Tibial nerve (tissue), 4 donors: Measurements from ENCODE around the gene ROM1. TPM values are rescaled to one million over a fixed set of nuclear protein-coding genes. Genes with fewer than 3 reads are reported as not detected.

Source experiments
- DNase-seq, 2 donors: peaks; one replicate each; pipeline ENCODE4 v3.0.0-alpha.2; 2019; ENCODE audit warnings: low spot score in 2 of 2
- H3K27ac ChIP-seq, 4 donors: fragments of 200-600 bp; sonication (generic) in 3 of 4; one replicate each; pipeline ENCODE4 v1.5.1; 2017 to 2019; ENCODE audit warnings: mild to moderate bottlenecking in 1 of 4
- H3K27me3 ChIP-seq, 2 donors: fragments of 200-600 bp; sonication (generic) in 1 of 2; one replicate each; pipeline versions ENCODE4 v1.5.1 to v1.6.0; 2017 to 2019
- H3K36me3 ChIP-seq, 3 donors: fragments of 200-600 bp; sonication (generic); one replicate each; pipeline ENCODE4 v1.5.1; 2018 to 2019
- H3K4me1 ChIP-seq, 4 donors: fragments of 200-600 bp; sonication (generic) in 3 of 4; one replicate each; pipeline ENCODE4 v1.5.1; 2017 to 2019
- H3K4me3 ChIP-seq, 4 donors: fragments of 200-600 bp; sonication (generic) in 3 of 4; one replicate each; pipeline ENCODE4 v1.5.1; 2017 to 2019; ENCODE audit warnings: mild to moderate bottlenecking in 1 of 4, moderate library complexity in 1 of 4
- H3K9me3 ChIP-seq, 4 donors: fragments of 200-600 bp; sonication (generic) in 3 of 4; one replicate each; pipeline ENCODE4 v1.5.1; 2017 to 2019
- CTCF ChIP-seq, 5 experiments: fragments of 200-600 bp in 3 of 5; fragments of 450-650 bp in 2 of 5; sonication (generic) in 3 of 5; IDR thresholded peaks; one replicate each; pipeline ENCODE4 v1.5.1; 2016 to 2019; ENCODE audit warnings: antibody characterized with exemption in 5 of 5, mild to moderate bottlenecking in 3 of 5, moderate library complexity in 2 of 5
- EP300 ChIP-seq, 2 donors: sonication (generic); formaldehyde crosslinking; IDR thresholded peaks; one replicate each; pipeline ENCODE4 v1.6.1; 2017; ENCODE audit warnings: antibody characterized with exemption in 2 of 2, mild to moderate bottlenecking in 1 of 2
- POLR2A ChIP-seq, 2 donors: fragments of 450-650 bp; IDR thresholded peaks; one replicate each; pipeline ENCODE4 v1.6.1; 2017; ENCODE audit warnings: antibody characterized with exemption in 2 of 2, mild to moderate bottlenecking in 2 of 2, moderate library complexity in 2 of 2
- WGBS, 2 donors: methylation state at CpG; one replicate each; pipeline ENCODE4 v1.1.5; 2018; 5-methylcytosine and 5-hydroxymethylcytosine counted together
- total RNA-seq, 4 donors: library from RNA; depleted of rRNA; stranded (reverse); fragments of >200 nt; gene quantifications; one replicate each; pipeline ENCODE4 v1.1.0, GENCODE V29; 2016

ROM1 gene
- total RNA-seq, 4 donors from 2014 or later: 9.3 to 13.8 (median 11.2) TPM

GRCh38 chr11:62591448-62592145 lies 21.5 kb upstream of the ROM1 start, which contains the start of gene TUT1:
Gene TUT1 (minus strand): TSS chr11:62591523. CDS start chr11:62591485, 38 bp downstream.
- WGBS, 2 donors: 0 to 1% methylated on average over 51 to 53 of the region's 58 CpGs
- TF ChIP-seq EP300 (IDR thresholded peaks at IDR 0.05): peak; percentile 73 to 98
- peak; percentile 66 to 96 for TF ChIP-seq POLR2A (IDR thresholded peaks at IDR 0.05)
- peak in 1 of 5 experiments; percentile 41 for TF ChIP-seq CTCF (IDR thresholded peaks at IDR 0.05)
- H3K4me3 ChIP-seq: peak within 1 kb of the TSS; percentile 61 to 91 (median 70)
- peaks cover 7 to 56% (median 14%) of the 10 kb centered on the region in 3 donors for H3K36me3 ChIP-seq
- no peaks in the 10 kb centered on the region for H3K27me3 ChIP-seq
- no peaks in the 10 kb centered on the region for H3K9me3 ChIP-seq
- peak; percentile 93 to 96 for DNase-seq
- H3K27ac ChIP-seq: peak within 1 kb of the TSS; percentile 94 to 99 (median 96)
- H3K4me1 ChIP-seq: peaks cover 0 to 49% (median 26%) of the 10 kb centered on the region in 4 donors

GRCh38 chr11:62592146-62592815 lies 20.8 kb upstream of the ROM1 start:
- peak overlapping the region; percentile 94 to 99 (median 96) for H3K27ac ChIP-seq
- TF ChIP-seq POLR2A (IDR thresholded peaks at IDR 0.05) (no peak), CTCF (IDR thresholded peaks at IDR 0.05) (peak in 1 of 5 experiments; percentile 7)
- WGBS, 2 donors: 11 to 17% methylated on average over 14 to 17 of the region's 17 CpGs
- H3K9me3 ChIP-seq: no peaks in the 10 kb centered on the region
- DNase-seq: no peak
- peaks cover 0 to 53% (median 26%) of the 10 kb centered on the region in 4 donors for H3K4me1 ChIP-seq
- H3K4me3 ChIP-seq: peak overlapping the region; percentile 61 to 91 (median 70)
- peaks cover 8 to 56% (median 14%) of the 10 kb centered on the region in 3 donors for H3K36me3 ChIP-seq
- H3K27me3 ChIP-seq: no peaks in the 10 kb centered on the region

GRCh38 chr11:62592989-62593421 lies 20.1 kb upstream of the ROM1 start:
- no peak for DNase-seq
- peak overlapping the region; percentile 94 to 99 (median 96) for H3K27ac ChIP-seq
- peak; percentile 48 to 80 for TF ChIP-seq EP300 (IDR thresholded peaks at IDR 0.05)
- TF ChIP-seq POLR2A (IDR thresholded peaks at IDR 0.05): peak in 1 of 2 donors; percentile 47
- no peak for TF ChIP-seq CTCF (IDR thresholded peaks at IDR 0.05)
- H3K4me3 ChIP-seq: peak overlapping the region in 2 of 4 donors; percentile 8 to 69
- H3K36me3 ChIP-seq: peaks cover 8 to 56% (median 18%) of the 10 kb centered on the region in 3 donors
- 45 to 47% methylated on average over 8 of the region's 8 CpGs for WGBS, 2 donors
- no peaks in the 10 kb centered on the region for H3K27me3 ChIP-seq
- no peaks in the 10 kb centered on the region for H3K9me3 ChIP-seq
- H3K4me1 ChIP-seq: peaks cover 0 to 60% (median 26%) of the 10 kb centered on the region in 4 donors

GRCh38 chr11:62593434-62594044 lies 19.5 kb upstream of the ROM1 start:
- H3K4me3 ChIP-seq: peak overlapping the region in 1 of 4 donors; percentile 8
- no peaks in the 10 kb centered on the region for H3K9me3 ChIP-seq
- H3K36me3 ChIP-seq: peaks cover 8 to 55% (median 22%) of the 10 kb centered on the region in 3 donors
- peak; percentile 71 to 80 for DNase-seq
- TF ChIP-seq POLR2A (IDR thresholded peaks at IDR 0.05) (no peak), CTCF (IDR thresholded peaks at IDR 0.05) (peak; percentile 55 to 75 (median 66)), EP300 (IDR thresholded peaks at IDR 0.05) (no peak)
- H3K27me3 ChIP-seq: no peaks in the 10 kb centered on the region
- peak overlapping the region; percentile 94 to 99 (median 96) for H3K27ac ChIP-seq
- WGBS, 2 donors: 44 to 53% methylated on average over 13 of the region's 13 CpGs
- H3K4me1 ChIP-seq: peaks cover 1 to 66% (median 30%) of the 10 kb centered on the region in 4 donors
